Renal pelvis (tissue), 12 donors: ENCODE data around the gene EPHB3. TPM values are rescaled to one million over a fixed set of nuclear protein-coding genes. Genes with fewer than 3 reads are reported as not detected.
A peak's percentile ranks its signal among the peaks of the same experiment; 100 is the strongest.

Source experiments
- DNase-seq: peaks from one replicate; pipeline ENCODE4 v3.0.0-alpha.2; 2013
- long read RNA-seq, 16 experiments: transcript quantifications; one replicate each; lab custom pipeline, GENCODE V29; 2026
- polyA plus RNA-seq, 3 donors: library from polyadenylated mRNA; unstranded; fragments of 120-200 nt; gene quantifications; one replicate each; pipeline ENCODE4 v1.2.1, GENCODE V29; 2013; ENCODE audit not compliant: insufficient read length in 3 of 3

EPHB3 gene
- polyA plus RNA-seq, result 10 to 100 TPM; 25.4 to 33.2 (median 29.1) TPM
- long read RNA-seq, donor 1, full-length matches to known transcripts, result 1 of 1 reads
- long read RNA-seq, donor 1, partial matches to known transcripts, result 0 of 1 reads
- long read RNA-seq, donor 1, other reads (novel, unspliced or antisense), result 0 of 1 reads
- long read RNA-seq, donor 2, result 0 reads
- long read RNA-seq, donor 3, full-length matches to known transcripts, result 3 of 3 reads
- long read RNA-seq, donor 3, partial matches to known transcripts, result 0 of 3 reads
- long read RNA-seq, donor 3, other reads (novel, unspliced or antisense), result 0 of 3 reads
- long read RNA-seq, donor 4, full-length matches to known transcripts, result 1 of 1 reads
- long read RNA-seq, donor 4, partial matches to known transcripts, result 0 of 1 reads
- long read RNA-seq, donor 4, other reads (novel, unspliced or antisense), result 0 of 1 reads
- long read RNA-seq, donor 5, result 0 reads
- long read RNA-seq, donor 6, full-length matches to known transcripts, result 1 of 1 reads
- long read RNA-seq, donor 6, partial matches to known transcripts, result 0 of 1 reads
- long read RNA-seq, donor 6, other reads (novel, unspliced or antisense), result 0 of 1 reads
- long read RNA-seq, donor 7, full-length matches to known transcripts, result 2 of 7 reads
- long read RNA-seq, donor 7, partial matches to known transcripts, result 5 of 7 reads
- long read RNA-seq, donor 7, other reads (novel, unspliced or antisense), result 0 of 7 reads
- long read RNA-seq, donor 8, full-length matches to known transcripts, result 4 of 4 reads
- long read RNA-seq, donor 8, partial matches to known transcripts, result 0 of 4 reads
- long read RNA-seq, donor 8, other reads (novel, unspliced or antisense), result 0 of 4 reads
- long read RNA-seq, donor 9, full-length matches to known transcripts, result 1 of 10 reads
- long read RNA-seq, donor 9, partial matches to known transcripts, result 9 of 10 reads
- long read RNA-seq, donor 9, other reads (novel, unspliced or antisense), result 0 of 10 reads
- long read RNA-seq, donor 10, full-length matches to known transcripts, result 2 of 2 reads
- long read RNA-seq, donor 10, partial matches to known transcripts, result 0 of 2 reads
- long read RNA-seq, donor 10, other reads (novel, unspliced or antisense), result 0 of 2 reads
- long read RNA-seq, donor 11, result 0 reads
- long read RNA-seq, donor 12, result 0 reads
- long read RNA-seq, donor 13, full-length matches to known transcripts, result 1 of 7 reads
- long read RNA-seq, donor 13, partial matches to known transcripts, result 6 of 7 reads
- long read RNA-seq, donor 13, other reads (novel, unspliced or antisense), result 0 of 7 reads
- long read RNA-seq, donor 14, result 0 reads
- long read RNA-seq, donor 15, partial matches to known transcripts, result 0 of 1 reads
- long read RNA-seq, donor 15, other reads (novel, unspliced or antisense), result 0 of 1 reads
- long read RNA-seq, donor 16, full-length matches to known transcripts, result 2 of 2 reads
- long read RNA-seq, donor 16, partial matches to known transcripts, result 0 of 2 reads
- long read RNA-seq, donor 16, other reads (novel, unspliced or antisense), result 0 of 2 reads

GRCh38 chr3:184561061-184561912 lies at the start of gene EPHB3:
TSS of gene EPHB3 (plus strand) at chr3:184561785. CDS start at chr3:184562236, 451 bp downstream.
- DNase-seq, result peak; percentile 100

GRCh38 chr3:184512621-184513020 lies 49.0 kb upstream of the EPHB3 start:
- DNase-seq, result no peak

DNA sequence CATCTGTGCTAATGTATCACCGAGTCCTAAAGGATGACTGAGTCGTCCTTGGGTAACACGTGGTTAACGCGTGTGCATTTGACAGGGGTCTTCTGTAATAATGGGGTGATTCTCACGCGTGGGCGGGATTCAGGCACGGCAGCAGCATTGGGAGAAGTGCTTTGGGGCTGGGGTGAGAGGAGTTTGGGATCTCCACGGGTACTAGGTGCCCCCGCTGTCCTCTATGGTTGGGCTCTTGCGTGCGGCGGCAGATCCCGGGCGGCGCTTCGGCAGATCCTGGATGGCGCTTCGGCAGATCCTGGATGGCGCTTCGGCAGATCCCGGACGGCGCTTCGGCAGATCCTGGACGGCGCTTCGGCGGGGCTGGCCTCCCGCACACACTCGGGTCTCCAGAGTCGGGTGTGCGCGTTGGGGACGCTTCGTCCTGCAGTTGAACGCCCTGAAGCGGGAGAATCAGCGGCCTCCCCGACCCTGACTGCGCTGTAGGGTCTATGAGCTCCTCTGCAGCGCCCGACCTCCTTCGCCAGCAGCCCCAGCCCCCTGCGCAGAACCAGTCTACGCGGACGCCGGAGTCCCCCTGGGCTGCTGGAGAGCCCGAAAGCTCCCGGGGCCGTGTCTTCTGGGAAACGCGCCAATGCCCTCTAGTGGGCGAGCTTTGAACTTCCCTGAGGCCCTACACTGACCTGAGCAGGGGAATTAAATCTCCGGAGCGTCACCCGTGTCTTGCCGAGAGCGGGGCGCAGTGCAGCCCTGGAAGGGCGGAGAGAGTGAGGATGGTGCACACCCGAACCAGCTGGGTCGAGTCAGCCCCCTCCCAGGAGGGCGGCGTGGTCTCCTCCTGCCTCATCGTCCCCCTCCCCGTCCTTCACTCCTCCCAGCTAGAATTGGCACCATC lies 48.1 kb upstream of the EPHB3 start:
- DNase-seq, result peak; percentile 88

DNA sequence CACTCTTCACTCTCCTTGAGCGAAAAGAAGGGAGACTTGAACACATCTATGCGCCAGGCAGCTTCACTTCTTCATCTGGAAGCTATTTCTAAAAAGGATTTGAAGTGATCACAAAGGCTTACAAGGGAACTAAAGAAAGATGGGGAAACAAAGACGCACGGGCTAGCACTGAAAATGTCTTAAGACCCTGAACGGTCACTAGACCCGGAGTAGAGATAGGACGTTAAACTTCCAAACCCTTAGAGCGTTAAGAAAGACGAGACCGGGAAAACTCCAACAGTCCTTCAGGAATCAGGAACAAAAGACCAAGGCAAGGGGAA lies 47.5 kb upstream of the EPHB3 start:
- DNase-seq, result no peak

GRCh38 chr3:184523825-184524615 lies 37.6 kb upstream of the EPHB3 start:
- DNase-seq, result no peak

- DNase-seq, result no peak
Observed at GRCh38 chr3:184524981-184525336, 36.6 kb upstream of the EPHB3 start.

DNA sequence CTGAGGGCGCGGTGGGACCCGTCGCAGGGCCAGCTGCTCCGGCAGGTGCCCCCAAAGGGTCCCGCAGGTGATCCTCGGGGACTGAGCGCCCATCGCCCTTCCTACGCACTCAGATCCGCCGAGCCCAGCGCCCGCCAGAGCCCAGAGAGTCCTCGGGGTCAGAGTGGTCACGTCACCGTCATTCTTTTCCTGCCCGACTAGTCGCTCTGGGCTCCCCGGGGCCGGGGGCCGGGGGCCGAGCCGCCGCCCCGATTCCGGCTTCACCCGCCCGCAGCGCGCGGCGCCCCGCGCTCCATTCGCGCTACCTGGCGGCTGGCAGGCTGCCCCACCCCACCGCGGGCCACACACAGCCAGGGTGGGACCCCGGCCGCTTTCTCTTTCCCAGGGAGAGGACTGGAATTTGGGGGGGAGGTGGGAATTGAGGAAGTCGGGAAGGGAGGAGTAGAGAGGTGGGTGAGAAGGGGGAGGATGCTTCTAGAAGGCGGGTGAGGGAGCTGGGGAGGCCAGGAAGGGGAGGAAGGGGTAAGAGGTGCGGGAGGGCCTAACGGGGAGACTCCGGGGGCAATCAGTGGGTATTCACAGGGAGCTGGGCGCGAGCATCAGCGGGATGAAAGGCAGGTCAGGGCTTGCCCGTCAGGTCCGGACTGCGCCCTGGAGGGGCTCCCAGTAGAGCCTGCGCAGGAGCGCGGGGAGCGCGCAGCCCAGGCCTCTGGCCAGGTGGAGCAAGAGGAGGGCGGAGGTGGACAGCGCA lies 36.1 kb upstream of the EPHB3 start:
- no peak for DNase-seq

GRCh38 chr3:184526088-184526433 lies 35.5 kb upstream of the EPHB3 start:
- DNase-seq, result no peak

DNA sequence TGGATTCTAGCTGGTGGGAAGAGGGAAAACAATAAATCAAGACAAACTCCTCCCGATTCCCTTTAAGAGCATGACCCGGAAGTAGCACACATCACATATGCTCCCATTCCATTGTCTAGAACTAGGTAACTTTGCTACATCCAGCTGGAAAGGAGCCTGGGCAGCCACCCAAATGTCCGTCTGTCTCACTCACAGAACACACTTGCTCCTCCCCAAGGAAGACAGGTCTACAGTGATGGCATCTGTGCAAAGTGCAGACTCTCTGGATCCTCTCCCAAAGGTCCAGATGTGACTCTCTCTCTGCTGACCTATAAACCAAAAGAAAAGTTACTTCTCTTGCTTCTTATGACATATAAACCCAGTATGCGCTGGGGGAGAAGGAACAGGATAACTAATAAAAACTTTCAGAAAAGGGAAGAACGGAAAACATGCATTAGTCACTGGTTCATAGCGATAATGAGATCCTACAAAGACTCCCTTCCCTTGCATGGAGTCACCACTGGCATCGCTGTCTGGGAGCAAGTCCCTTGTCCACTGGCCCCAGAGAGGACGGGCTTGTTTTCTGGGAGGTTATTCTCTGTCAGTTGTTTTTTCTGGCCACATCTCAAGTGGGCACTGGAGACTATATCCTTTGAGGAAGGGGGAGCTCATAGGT lies 29.8 kb upstream of the EPHB3 start:
- no peak for DNase-seq

GRCh38 chr3:184532940-184533732 lies 28.4 kb upstream of the EPHB3 start:
- DNase-seq, result no peak

DNA sequence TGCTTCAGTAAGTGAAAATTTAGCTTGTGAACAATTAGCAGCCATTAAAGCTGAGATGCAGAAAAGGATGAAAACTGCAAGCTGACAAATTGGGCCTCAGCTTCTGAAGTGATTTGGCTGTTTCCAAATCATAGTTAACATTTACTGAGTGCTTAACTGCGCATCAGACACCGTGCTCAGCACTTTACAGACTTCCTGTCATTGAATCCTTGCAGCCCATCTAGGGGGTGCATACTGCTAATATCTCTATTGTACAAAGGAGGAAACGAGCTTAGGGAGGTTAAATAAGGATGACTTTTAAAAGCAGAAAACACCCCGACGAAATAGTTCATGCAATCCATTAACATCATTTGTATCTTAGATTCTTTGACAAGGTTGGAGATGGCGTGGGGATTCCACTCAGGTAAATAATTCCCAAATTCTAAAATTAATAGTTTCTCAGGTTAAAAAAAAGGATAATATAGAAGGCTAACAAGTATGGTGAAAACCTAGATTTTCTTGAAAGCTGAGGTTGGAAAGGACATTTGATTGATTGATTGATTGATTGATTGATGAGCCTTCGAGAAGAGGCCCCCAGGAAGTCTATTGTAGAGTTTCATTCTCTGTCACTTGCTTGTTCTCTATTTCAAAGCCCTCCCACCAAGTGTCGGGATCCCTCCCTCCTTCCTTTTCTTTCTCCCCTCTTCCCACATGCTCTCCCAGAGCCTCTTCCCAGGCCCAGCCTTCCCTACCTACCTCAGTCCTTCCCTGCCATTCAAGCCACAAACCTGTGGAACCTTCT lies 23.5 kb upstream of the EPHB3 start:
- no peak for DNase-seq

- DNase-seq, result no peak
Observed at GRCh38 chr3:184538666-184539431, 22.7 kb upstream of the EPHB3 start.

DNA sequence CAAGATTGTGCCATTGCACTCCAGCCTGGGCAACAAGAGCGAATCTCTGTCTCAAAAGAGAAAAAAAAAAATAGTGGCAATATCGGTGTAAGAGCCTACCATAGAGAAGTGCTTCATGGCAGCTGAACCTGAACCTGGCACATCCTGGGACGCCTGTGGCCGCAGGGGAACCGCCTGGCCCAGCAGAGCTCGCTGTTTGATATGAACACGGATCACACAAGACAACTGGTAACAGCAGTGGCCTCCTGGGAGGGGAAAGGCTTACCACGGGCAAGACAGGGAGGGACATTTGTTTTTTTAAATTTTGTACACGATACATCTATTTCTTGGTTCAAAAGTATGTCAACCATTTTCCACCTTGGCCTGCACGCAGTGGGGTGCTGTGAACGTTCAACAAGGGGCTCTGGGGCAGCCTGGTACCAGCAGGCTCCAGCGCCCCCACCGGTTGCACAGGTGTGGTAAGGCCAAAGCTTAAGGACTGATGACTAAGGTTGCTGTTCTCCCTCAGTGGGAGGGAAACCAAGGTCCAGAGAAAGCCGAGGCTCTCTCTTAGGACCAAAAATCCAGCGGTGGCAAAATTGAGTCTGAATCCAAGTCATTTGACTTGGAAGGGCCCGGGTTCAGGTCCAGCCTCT lies 21.7 kb upstream of the EPHB3 start:
- DNase-seq, result no peak
